Motor neuron (in vitro differentiated cells): Measurements from ENCODE around the gene SH3RF2. TPM values are rescaled to one million over a fixed set of nuclear protein-coding genes. Genes with fewer than 3 reads are reported as not detected.
"Not testable (repeated sequence)": the region's sequence is repeated elsewhere in the genome, so short reads cannot be mapped to it uniquely, and the experiment has no call there.

ENCODE experiments used
- ATAC-seq, 8 experiments: fragments of 200-7000 bp; cut with Tn5 transposase; replicated peaks in 6 of 8; 2 replicates each; pipeline ENCODE4 v1.8.0; 2021; ENCODE audit warnings: mild to moderate bottlenecking in 8 of 8, moderate library complexity in 8 of 8
- H3K27ac ChIP-seq, 2 donors: fragments of 250-450 bp; sonication (Bioruptor Pico); 2 replicates each; pipeline ENCODE4 v1.9.0; 2021; ENCODE audit warnings: antibody characterized with exemption in 2 of 2, mild to moderate bottlenecking in 2 of 2, moderate library complexity in 1 of 2
- H3K4me1 ChIP-seq, 2 donors: fragments of 250-450 bp; sonication (Bioruptor Pico); replicated peaks in 1 of 2; 2 replicates each; pipeline ENCODE4 v1.6.1; 2021; ENCODE audit warnings: antibody characterized with exemption in 2 of 2, mild to moderate bottlenecking in 2 of 2, moderate library complexity in 1 of 2
- H3K4me3 ChIP-seq, 5 donors: fragments of 250-450 bp; sonication (Bioruptor Pico); 2 replicates each; pipeline ENCODE4 v1.9.0; 2021; ENCODE audit warnings: antibody characterized with exemption in 5 of 5, mild to moderate bottlenecking in 5 of 5, moderate library complexity in 4 of 5
- WGBS, 10 experiments: fragments of 450-650 bp; shearing (Covaris generic); methylation state at CpG; one replicate each; pipeline ENCODE4 v1.0.0; 2022; 5-methylcytosine and 5-hydroxymethylcytosine counted together
- in situ Hi-C, 9 experiments: fragments of 400-800 bp; cut with MboI; loops; one replicate each; pipeline ENCODE4 v1.15.0; 2021; ENCODE audit warnings: low sequenced_read_pairs in 9 of 9, low pct_unique_long_range_greater_than_20kb in 2 of 9; ENCODE audit not compliant: unreplicated experiment in 9 of 9
- total RNA-seq, 8 experiments: library from RNA; unstranded; fragments of 300-600 nt; gene quantifications; 2 replicates each; pipeline versions ENCODE4 v1.2.3 to v1.2.4, GENCODE V29; 2022

Gene SH3RF2, protein sequence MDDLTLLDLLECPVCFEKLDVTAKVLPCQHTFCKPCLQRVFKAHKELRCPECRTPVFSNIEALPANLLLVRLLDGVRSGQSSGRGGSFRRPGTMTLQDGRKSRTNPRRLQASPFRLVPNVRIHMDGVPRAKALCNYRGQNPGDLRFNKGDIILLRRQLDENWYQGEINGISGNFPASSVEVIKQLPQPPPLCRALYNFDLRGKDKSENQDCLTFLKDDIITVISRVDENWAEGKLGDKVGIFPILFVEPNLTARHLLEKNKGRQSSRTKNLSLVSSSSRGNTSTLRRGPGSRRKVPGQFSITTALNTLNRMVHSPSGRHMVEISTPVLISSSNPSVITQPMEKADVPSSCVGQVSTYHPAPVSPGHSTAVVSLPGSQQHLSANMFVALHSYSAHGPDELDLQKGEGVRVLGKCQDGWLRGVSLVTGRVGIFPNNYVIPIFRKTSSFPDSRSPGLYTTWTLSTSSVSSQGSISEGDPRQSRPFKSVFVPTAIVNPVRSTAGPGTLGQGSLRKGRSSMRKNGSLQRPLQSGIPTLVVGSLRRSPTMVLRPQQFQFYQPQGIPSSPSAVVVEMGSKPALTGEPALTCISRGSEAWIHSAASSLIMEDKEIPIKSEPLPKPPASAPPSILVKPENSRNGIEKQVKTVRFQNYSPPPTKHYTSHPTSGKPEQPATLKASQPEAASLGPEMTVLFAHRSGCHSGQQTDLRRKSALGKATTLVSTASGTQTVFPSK
- under 1 TPM in 7 of 8 experiments, not detected in 1; 0.05 to 0.85 (median 0.27) TPM for total RNA-seq

- peaks cover 27 to 33% of the 10 kb centered on the region in 2 donors for H3K4me1 ChIP-seq
Measured at GRCh38 chr5:145936401-145937131, at the start of gene SH3RF2. SH3RF2 (plus strand) TSS chr5:145936578; CDS start chr5:145937929, 1,351 bp downstream.

GRCh38 chr5:145887217-145887616 is 49.2 kb upstream of the SH3RF2 start:
- 17 to 100% (median 78%) methylated on average over 1 to 3 of the region's 3 CpGs; no CpG with 5 or more reads in 2 of the 10 experiments for WGBS, 10 experiments
- H3K4me3 ChIP-seq, result no peak overlapping the region
- in situ Hi-C loops, result no loop called here
- ATAC-seq, result no peak
- H3K27ac ChIP-seq, result no peak overlapping the region
- H3K4me1 ChIP-seq, result no peaks in the 10 kb centered on the region

More at GRCh38 chr5:145936401-145937131, at the start of gene SH3RF2:
- peak; percentile 67 to 94 (median 79) for ATAC-seq
- no peak within 1 kb of the TSS for H3K27ac ChIP-seq
- in situ Hi-C loops, result no loop called here
- 2 to 25% (median 12%) methylated on average over 2 to 25 of the region's 28 CpGs; no CpG with 5 or more reads in 1 of the 10 experiments for WGBS, 10 experiments
- peak within 1 kb of the TSS in 4 of 5 donors; percentile 1 to 28 (median 10) for H3K4me3 ChIP-seq

DNA sequence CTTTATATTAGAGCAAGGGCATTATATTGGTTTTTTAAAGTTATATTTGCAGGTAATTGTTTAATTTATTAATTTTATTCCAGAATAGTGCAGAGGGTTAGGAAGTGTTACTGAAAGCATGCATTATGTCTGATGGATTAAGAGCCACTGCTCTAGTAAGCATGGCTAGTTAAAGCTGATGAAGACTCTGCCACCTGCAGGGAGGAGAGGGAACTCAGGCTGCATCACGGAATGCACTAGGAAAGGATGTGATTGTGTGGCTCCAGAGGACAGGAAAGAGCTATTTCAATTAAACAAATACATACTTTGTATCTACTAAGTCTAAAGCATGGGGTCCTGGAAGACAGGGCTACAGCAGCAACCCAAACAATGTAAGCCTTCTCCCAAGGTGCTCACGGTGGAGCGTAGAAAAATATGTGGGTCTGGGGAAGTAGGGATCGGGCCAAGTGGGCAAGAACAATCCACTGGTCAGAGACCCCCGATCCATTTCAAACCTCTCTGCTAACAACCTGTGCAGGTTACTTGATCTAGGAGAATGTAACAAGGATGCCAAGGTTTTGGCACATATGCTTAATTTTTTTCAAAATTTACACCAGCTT is 48.3 kb upstream of the SH3RF2 start:
- WGBS, 10 experiments, result 40 to 100% (median 81%) methylated on average over 2 to 5 of the region's 5 CpGs
- in situ Hi-C loops, result no loop called here
- Histone ChIP-seq H3K4me3 (no peak overlapping the region), H3K27ac (no peak overlapping the region), H3K4me1 (no peaks in the 10 kb centered on the region)
- peak in 5 of 8 experiments; percentile 45 to 85 (median 80) for ATAC-seq

DNA sequence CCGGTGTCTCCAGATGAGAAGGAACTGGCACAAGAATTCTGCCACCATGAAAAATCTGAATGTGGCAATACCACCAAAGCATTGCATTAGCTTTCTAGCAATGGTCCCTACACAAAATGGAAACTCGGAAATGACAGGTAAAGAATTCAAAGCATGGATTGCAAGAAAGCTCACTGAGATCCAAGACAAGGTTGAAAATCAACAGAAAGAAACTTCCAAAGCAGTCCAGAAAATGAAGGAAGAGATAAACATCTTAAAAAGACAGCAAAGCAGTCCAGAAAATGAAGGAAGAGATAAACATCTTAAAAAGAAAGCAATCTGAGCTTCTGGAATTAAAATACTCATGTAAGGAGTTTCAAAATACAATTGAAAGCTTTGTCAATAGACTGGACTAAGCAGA is 46.8 kb upstream of the SH3RF2 start:
- Histone ChIP-seq H3K27ac (no peak overlapping the region), H3K4me1 (no peaks in the 10 kb centered on the region), H3K4me3 (no peak overlapping the region)
- 0 to 100% (median 88%) methylated on average over 1 to 2 of the region's 2 CpGs; no CpG with 5 or more reads in 1 of the 10 experiments for WGBS, 10 experiments
- ATAC-seq, result no peak
- in situ Hi-C loops, result no loop called here

- H3K4me1 ChIP-seq, in situ Hi-C loops, H3K4me3 ChIP-seq, ATAC-seq, H3K27ac ChIP-seq: not testable (repeated sequence)
- 89% methylated on average over 1 of the region's 10 CpGs; no CpG with 5 or more reads in 9 of the 10 experiments for WGBS, 10 experiments
Measured at GRCh38 chr5:145891378-145891777, 45.0 kb upstream of the SH3RF2 start.

DNA sequence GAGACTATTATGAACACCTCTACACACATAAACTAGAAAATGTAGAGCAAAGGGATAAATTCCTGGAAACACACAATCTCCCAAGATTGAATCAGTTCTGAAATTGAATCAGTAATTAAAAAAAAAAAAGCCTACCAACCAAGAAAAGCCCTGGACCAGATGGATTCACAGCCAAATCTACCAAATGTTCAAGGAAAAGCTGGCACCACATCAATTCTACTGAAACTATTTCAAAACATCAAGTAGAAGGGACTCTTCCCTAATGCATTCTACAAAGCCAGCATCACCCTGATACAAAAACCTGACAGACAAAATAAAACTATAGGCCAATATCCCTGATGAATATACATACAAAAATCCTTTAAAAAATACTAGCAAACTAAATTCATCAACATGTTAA is 38.2 kb upstream of the SH3RF2 start:
- in situ Hi-C loops, result no loop called here
- H3K4me3 ChIP-seq, result no peak overlapping the region

GRCh38 chr5:145902421-145902820 is 34.0 kb upstream of the SH3RF2 start:
- in situ Hi-C loops, result no loop called here
- Histone ChIP-seq H3K4me3 (no peak overlapping the region), H3K27ac (no peak overlapping the region), H3K4me1 (no peaks in the 10 kb centered on the region)
- 60 to 100% (median 100%) methylated on average over 1 of the region's 1 CpG; no CpG with 5 or more reads in 4 of the 10 experiments for WGBS, 10 experiments
- ATAC-seq, result no peak

More for the DNA sequence above, 38.2 kb upstream of the SH3RF2 start:
- Histone ChIP-seq H3K4me1 (no peaks in the 10 kb centered on the region), H3K27ac (no peak overlapping the region)
- no peak for ATAC-seq

DNA sequence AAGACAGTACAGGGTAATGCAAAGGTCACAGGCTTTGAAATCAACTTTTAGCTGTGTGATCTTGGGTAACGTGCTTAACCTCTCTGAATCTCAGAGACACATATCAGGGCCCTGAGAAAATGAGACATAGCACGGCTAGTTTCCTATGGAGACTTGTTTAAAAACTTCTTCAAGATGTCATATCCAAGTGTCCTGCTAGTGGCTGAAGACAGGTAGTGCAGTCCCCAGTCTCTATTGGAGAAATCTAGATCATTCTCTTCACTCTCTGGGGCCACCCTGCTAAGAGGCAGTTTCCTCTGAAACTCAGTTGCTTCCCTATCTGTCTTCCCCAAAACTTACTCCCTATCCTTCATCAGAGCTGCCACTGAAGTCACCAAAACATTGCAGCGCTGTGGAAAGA is 33.3 kb upstream of the SH3RF2 start:
- H3K4me3 ChIP-seq, result no peak overlapping the region
- in situ Hi-C loops, result no loop called here
- WGBS, 10 experiments, result 20 to 100% (median 86%) methylated on average over 1 to 3 of the region's 3 CpGs; no CpG with 5 or more reads in 1 of the 10 experiments
- H3K4me1 ChIP-seq, result no peaks in the 10 kb centered on the region
- no peak overlapping the region for H3K27ac ChIP-seq
- peak in 2 of 8 experiments; percentile 25 to 26 for ATAC-seq

DNA sequence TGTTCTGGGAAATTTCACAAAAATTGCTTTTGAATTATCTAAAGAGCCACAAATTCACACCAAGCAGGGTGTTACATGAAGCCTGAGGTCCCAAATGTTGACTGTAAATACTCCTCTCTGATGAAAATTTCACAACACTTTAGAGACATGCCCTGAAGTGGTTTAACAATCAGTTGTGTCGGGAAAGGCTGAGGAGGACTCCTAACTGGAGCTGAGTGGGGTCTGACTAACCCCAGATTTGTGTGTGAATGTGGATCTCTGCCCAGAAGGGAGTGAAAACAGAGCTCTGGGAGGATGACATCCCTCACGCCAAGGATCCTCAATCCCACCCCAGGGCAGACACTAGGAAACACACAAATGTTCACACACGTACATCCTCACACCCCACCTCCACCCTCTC is 32.5 kb upstream of the SH3RF2 start:
- Histone ChIP-seq H3K27ac (no peak overlapping the region), H3K4me3 (no peak overlapping the region), H3K4me1 (no peaks in the 10 kb centered on the region)
- 13 to 88% (median 60%) methylated on average over 1 to 3 of the region's 3 CpGs; no CpG with 5 or more reads in 5 of the 10 experiments for WGBS, 10 experiments
- ATAC-seq, result peak in 2 of 8 experiments; percentile 48 to 62
- in situ Hi-C loops, result no loop called here

DNA sequence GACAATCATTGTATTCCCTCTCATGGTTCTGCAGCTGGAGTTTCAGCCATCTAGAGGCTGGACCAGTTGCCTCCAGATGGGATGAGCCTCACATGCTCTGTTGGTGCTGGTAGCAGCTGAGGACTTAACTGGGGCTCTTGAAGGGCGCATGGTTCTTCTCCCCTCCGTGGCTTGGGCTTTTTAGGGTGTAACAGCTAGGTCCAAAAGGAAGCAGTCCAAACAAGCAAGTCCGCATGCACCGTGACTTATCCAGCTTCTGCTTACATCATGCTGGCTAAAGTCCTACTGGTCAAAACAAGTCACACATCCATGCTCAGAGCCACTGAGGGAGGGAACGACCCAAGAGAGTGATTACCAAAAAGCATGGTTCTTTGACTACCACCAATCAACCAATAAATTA is 31.6 kb upstream of the SH3RF2 start:
- Histone ChIP-seq H3K27ac (no peak overlapping the region), H3K4me1 (no peaks in the 10 kb centered on the region), H3K4me3 (no peak overlapping the region)
- in situ Hi-C loops, result no loop called here
- ATAC-seq, result no peak
- WGBS, 10 experiments, result 22 to 100% (median 84%) methylated on average over 1 to 4 of the region's 5 CpGs; no CpG with 5 or more reads in 5 of the 10 experiments

DNA sequence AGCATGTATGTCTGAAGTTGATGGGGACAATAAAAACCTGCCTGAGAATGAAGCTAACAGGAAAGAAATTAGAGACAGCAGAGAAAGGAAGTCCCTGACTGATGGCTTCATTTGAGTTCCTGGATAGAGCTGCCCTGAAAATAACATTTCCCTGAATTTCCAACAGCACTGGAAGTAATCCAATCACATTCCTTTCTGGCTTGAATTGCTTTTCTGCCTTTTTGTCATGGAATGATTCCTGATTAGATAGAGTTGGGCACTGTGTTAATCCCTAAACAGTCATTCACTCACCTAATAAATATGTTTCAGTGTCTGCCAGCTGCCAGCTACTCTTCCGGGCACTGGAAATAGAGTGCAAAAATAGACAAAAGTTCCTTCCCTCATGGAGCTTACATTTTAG is 30.0 kb upstream of the SH3RF2 start:
- no peak for ATAC-seq
- Histone ChIP-seq H3K27ac (no peak overlapping the region), H3K4me1 (no peaks in the 10 kb centered on the region), H3K4me3 (no peak overlapping the region)
- in situ Hi-C loops, result no loop called here
- 9 to 100% (median 88%) methylated on average over 1 of the region's 1 CpG; no CpG with 5 or more reads in 2 of the 10 experiments for WGBS, 10 experiments

GRCh38 chr5:145908206-145908960 is 28.0 kb upstream of the SH3RF2 start:
- Histone ChIP-seq H3K4me3 (no peak overlapping the region), H3K4me1 (no peaks in the 10 kb centered on the region), H3K27ac (no peak overlapping the region)
- peak in 3 of 8 experiments; percentile 52 to 79 (median 62) for ATAC-seq
- WGBS, 10 experiments, result 20 to 100% (median 75%) methylated on average over 1 to 3 of the region's 3 CpGs; no CpG with 5 or more reads in 2 of the 10 experiments
- in situ Hi-C loops, result no loop called here
